ENCODE data around the gene PTGES3L. TPM values are rescaled to one million over a fixed set of nuclear protein-coding genes. Genes with fewer than 3 reads are reported as not detected.
A peak's percentile ranks its signal among the peaks of the same experiment; 100 is the strongest.
"Not testable (repeated sequence)": the region's sequence is repeated elsewhere in the genome, so short reads cannot be mapped to it uniquely, and the experiment has no call there.

The PTGES3L gene
- polyA plus RNA-seq, 1 donor = 3.4 TPM

- WGBS (ENCODE audit: insufficient coverage, low lambda C conversion rate) = no CpG with 5 or more reads among the region's 8 CpGs
- H3K36me3 ChIP-seq (ENCODE audit: control insufficient read depth, insufficient read depth, low read length) = peaks cover 56% of the 10 kb centered on the region
- peaks cover 19% of the 10 kb centered on the region for H3K4me1 ChIP-seq (ENCODE audit: control insufficient read depth, insufficient read depth, low read length)
- no peak for DNase-seq
- no peak overlapping the region for H3K4me3 ChIP-seq (ENCODE audit: low read length)
- no peaks in the 10 kb centered on the region for H3K27me3 ChIP-seq (ENCODE audit: control insufficient read depth, insufficient read depth, low read length)
- no peaks in the 10 kb centered on the region for H3K9me3 ChIP-seq (ENCODE audit: control insufficient read depth, low read depth, low read length)
- H3K27ac ChIP-seq (ENCODE audit: low read length) = no peak overlapping the region
Observed at GRCh38 chr17:43013296-43013695, 33.4 kb upstream of the PTGES3L start.

GRCh38 chr17:43011728-43012472 lies 32.0 kb upstream of the PTGES3L start:
- Histone ChIP-seq H3K4me1 (ENCODE audit: control insufficient read depth, insufficient read depth, low read length) (peaks cover 19% of the 10 kb centered on the region), H3K9me3 (ENCODE audit: control insufficient read depth, low read depth, low read length) (no peaks in the 10 kb centered on the region), H3K36me3 (ENCODE audit: control insufficient read depth, insufficient read depth, low read length) (peaks cover 47% of the 10 kb centered on the region), H3K27me3 (ENCODE audit: control insufficient read depth, insufficient read depth, low read length) (no peaks in the 10 kb centered on the region), H3K4me3 (ENCODE audit: low read length) (no peak overlapping the region), H3K27ac (ENCODE audit: low read length) (no peak overlapping the region)
- WGBS (ENCODE audit: insufficient coverage, low lambda C conversion rate) = no CpG with 5 or more reads among the region's 15 CpGs
- DNase-seq = no peak

GRCh38 chr17:43010667-43011308 lies 30.9 kb upstream of the PTGES3L start:
- peak overlapping the region; percentile 67 for H3K27ac ChIP-seq (ENCODE audit: low read length)
- no peak overlapping the region for H3K4me3 ChIP-seq (ENCODE audit: low read length)
- DNase-seq = peak; percentile 82 to 92
- no CpG with 5 or more reads among the region's 5 CpGs for WGBS (ENCODE audit: insufficient coverage, low lambda C conversion rate)
- no peaks in the 10 kb centered on the region for H3K9me3 ChIP-seq (ENCODE audit: control insufficient read depth, low read depth, low read length)
- peaks cover 38% of the 10 kb centered on the region for H3K36me3 ChIP-seq (ENCODE audit: control insufficient read depth, insufficient read depth, low read length)
- H3K4me1 ChIP-seq (ENCODE audit: control insufficient read depth, insufficient read depth, low read length) = peaks cover 22% of the 10 kb centered on the region
- H3K27me3 ChIP-seq (ENCODE audit: control insufficient read depth, insufficient read depth, low read length) = no peaks in the 10 kb centered on the region

DNA sequence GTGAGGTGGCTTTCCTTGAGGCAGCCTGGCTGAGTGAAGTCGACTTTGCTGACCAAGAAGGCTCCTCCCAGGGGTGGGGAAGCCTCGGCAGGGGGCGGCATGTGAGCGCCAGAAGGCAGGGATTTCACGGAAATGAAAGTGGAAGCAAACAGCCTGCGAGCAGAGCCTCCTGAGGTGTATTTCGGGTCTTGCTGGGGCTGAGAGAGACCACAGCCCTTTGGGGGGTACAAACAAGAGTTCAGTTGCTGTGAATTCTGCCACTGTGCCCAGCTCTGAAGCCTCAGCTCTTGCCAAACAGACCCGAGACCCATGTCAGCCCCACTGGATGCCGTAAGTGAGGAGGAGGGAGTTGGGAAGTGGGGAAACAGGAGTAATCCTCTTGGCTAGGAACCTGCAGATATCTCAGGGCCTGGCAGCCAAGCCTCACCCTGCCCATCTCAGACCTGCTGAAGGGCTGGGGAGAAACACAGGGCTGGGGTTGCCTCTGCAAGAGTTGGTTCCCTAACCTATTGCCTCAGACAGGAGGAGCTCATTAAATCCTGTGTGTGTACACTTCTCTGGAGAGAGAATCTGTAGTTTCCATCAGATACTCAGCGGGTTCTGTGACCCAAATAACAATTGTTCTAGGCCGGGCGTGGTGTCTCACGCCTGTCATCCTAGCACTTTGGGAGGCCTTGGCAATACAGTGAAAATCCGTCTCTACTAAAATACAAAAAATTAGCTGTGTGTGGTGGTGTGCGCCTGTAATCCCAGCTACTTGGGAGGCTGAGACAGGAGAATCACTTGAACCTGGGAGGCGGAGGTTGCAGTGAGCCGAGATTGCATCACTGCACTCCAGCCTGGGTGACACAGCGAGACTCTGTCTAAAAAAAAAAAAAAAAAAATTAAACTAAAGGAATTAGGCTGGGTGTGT lies 27.0 kb upstream of the PTGES3L start, which contains the start of gene IFI35:
TSS of gene IFI35 (plus strand) at position 146 of the 913 bp plus-strand sequence. CDS start at position 310, 164 bp downstream.
- Histone ChIP-seq H3K36me3 (ENCODE audit: control insufficient read depth, insufficient read depth, low read length) (peaks cover 22% of the 10 kb centered on the region), H3K27me3 (ENCODE audit: control insufficient read depth, insufficient read depth, low read length) (no peaks in the 10 kb centered on the region), H3K4me1 (ENCODE audit: control insufficient read depth, insufficient read depth, low read length) (peaks cover 21% of the 10 kb centered on the region), H3K4me3 (ENCODE audit: low read length) (peak within 1 kb of the TSS; percentile 65), H3K27ac (ENCODE audit: low read length) (peak within 1 kb of the TSS; percentile 94), H3K9me3 (ENCODE audit: control insufficient read depth, low read depth, low read length) (no peaks in the 10 kb centered on the region)
- no CpG with 5 or more reads among the region's 18 CpGs for WGBS (ENCODE audit: insufficient coverage, low lambda C conversion rate)
- peak; percentile 90 to 95 for DNase-seq

DNA sequence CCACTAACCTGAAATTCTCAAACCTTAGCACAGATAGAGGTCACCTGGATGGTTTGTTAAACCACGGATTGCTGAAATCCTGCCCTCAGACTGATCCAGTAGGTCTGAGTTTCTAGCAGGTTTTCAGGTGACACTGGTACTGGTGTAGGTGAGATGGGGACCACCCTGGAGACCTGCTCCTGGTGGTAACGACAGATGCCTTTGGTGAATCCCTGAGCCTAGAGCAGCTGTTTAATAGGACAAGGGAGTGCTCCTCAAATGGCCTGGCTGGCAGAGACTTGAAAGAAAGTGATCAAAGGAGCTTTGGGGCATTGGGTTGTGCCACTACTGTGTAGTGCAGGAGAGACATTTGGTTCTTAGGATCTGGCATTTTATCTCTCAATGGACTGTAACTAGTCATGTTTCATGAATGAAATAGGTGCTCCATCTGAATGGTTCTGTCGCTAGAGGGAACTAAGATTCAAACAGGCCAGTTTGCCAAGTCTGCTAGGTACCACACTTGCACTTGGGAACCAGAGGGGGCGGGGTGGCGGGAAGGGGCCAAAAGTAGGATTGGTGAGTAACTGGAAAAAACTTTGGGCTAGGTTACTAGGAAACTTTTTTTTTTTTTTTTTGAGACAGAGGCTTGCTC lies 23.8 kb upstream of the PTGES3L start:
- Histone ChIP-seq H3K36me3 (ENCODE audit: control insufficient read depth, insufficient read depth, low read length) (peaks cover 41% of the 10 kb centered on the region), H3K4me1 (ENCODE audit: control insufficient read depth, insufficient read depth, low read length) (peaks cover 11% of the 10 kb centered on the region), H3K4me3 (ENCODE audit: low read length) (no peak overlapping the region), H3K9me3 (ENCODE audit: control insufficient read depth, low read depth, low read length) (no peaks in the 10 kb centered on the region), H3K27ac (ENCODE audit: low read length) (no peak overlapping the region), H3K27me3 (ENCODE audit: control insufficient read depth, insufficient read depth, low read length) (no peaks in the 10 kb centered on the region)
- DNase-seq = no peak
- 100% methylated on average over 1 of the region's 5 CpGs for WGBS (ENCODE audit: insufficient coverage, low lambda C conversion rate)

- not testable (repeated sequence) for H3K4me1 ChIP-seq (ENCODE audit: control insufficient read depth, insufficient read depth, low read length); H3K27me3 ChIP-seq (ENCODE audit: control insufficient read depth, insufficient read depth, low read length); H3K27ac ChIP-seq (ENCODE audit: low read length); H3K4me3 ChIP-seq (ENCODE audit: low read length); H3K9me3 ChIP-seq (ENCODE audit: control insufficient read depth, low read depth, low read length); DNase-seq
- no CpG with 5 or more reads among the region's 13 CpGs for WGBS (ENCODE audit: insufficient coverage, low lambda C conversion rate)
- H3K36me3 ChIP-seq (ENCODE audit: control insufficient read depth, insufficient read depth, low read length) = peaks cover 41% of the 10 kb centered on the region
Observed at GRCh38 chr17:43000894-43001293, 21.0 kb upstream of the PTGES3L start.

DNA sequence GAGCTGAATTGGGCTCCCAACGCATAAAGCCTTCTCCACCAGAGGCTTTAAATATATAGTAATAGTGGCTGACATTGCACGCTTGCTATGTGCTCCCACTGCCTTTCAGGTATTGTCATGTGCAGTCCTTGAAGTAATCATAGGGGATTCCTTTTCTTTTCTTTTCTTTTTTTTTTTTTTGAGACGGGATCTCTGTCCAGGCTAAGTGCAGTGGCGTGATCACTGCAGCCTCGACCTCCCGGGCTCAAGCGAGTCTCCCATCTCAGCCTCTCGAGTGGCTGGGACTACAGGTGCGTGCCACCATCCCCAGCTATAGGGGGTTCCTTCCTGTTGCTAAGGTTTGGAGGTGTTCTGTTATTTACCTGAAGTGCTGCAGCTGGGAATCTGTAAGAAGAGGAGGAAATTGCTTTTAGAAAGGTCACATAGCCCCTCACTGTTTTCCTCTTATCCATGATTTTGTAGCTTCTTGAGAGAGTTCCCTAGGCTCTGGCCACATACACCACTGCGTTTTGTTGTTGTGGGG lies 19.2 kb upstream of the PTGES3L start:
- peaks cover 42% of the 10 kb centered on the region for H3K36me3 ChIP-seq (ENCODE audit: control insufficient read depth, insufficient read depth, low read length)
- H3K4me3 ChIP-seq (ENCODE audit: low read length) = peak overlapping the region; percentile 71
- no peak for DNase-seq
- H3K9me3 ChIP-seq (ENCODE audit: control insufficient read depth, low read depth, low read length) = no peaks in the 10 kb centered on the region
- no peaks in the 10 kb centered on the region for H3K27me3 ChIP-seq (ENCODE audit: control insufficient read depth, insufficient read depth, low read length)
- peak overlapping the region; percentile 80 for H3K27ac ChIP-seq (ENCODE audit: low read length)
- no CpG with 5 or more reads among the region's 10 CpGs for WGBS (ENCODE audit: insufficient coverage, low lambda C conversion rate)
- H3K4me1 ChIP-seq (ENCODE audit: control insufficient read depth, insufficient read depth, low read length) = peaks cover 8% of the 10 kb centered on the region

- H3K4me1 ChIP-seq (ENCODE audit: control insufficient read depth, insufficient read depth, low read length) = peaks cover 8% of the 10 kb centered on the region
- no peaks in the 10 kb centered on the region for H3K27me3 ChIP-seq (ENCODE audit: control insufficient read depth, insufficient read depth, low read length)
- peak within 1 kb of the TSS; percentile 80 for H3K27ac ChIP-seq (ENCODE audit: low read length)
- DNase-seq = peak; percentile 100
- peaks cover 38% of the 10 kb centered on the region for H3K36me3 ChIP-seq (ENCODE audit: control insufficient read depth, insufficient read depth, low read length)
- WGBS (ENCODE audit: insufficient coverage, low lambda C conversion rate) = no CpG with 5 or more reads among the region's 49 CpGs
- H3K9me3 ChIP-seq (ENCODE audit: control insufficient read depth, low read depth, low read length) = no peaks in the 10 kb centered on the region
- peak within 1 kb of the TSS; percentile 71 for H3K4me3 ChIP-seq (ENCODE audit: low read length)
Observed at GRCh38 chr17:42997984-42998938, 18.4 kb upstream of the PTGES3L start, which contains the start of gene RPL27. TSS of gene RPL27 (plus strand) at chr17:42998419. CDS start at chr17:42998751, 332 bp downstream.

DNA sequence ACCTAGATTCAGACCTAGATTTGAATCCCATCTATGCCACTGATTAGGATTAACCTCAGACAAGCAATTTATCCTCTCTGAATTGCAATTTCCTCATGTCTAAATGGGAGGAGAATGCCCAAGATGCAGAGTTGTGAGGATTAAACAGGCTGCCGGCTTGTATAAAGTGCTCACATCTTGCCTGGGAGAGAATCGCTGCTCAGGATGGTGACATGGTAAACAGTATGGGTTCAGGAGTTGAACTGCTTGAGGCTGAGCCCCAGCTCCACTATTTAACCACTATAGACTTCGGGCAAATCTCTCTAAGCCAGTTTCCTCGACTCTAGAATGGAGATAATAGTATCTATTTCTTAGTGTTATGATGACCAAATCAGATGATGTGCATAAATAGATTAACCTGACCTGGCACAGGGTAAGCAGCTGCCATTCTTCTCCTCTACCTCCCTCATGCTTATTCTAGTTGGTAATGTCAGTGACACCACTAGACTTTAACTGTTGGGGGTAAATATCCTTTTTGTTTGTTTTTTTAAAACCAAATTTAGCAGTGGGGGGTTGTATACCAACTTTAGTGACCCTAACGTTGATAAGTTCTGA lies 17.6 kb upstream of the PTGES3L start:
- WGBS (ENCODE audit: insufficient coverage, low lambda C conversion rate) = no CpG with 5 or more reads among the region's 5 CpGs
- no peak for DNase-seq
- H3K4me1 ChIP-seq (ENCODE audit: control insufficient read depth, insufficient read depth, low read length) = peaks cover 8% of the 10 kb centered on the region
- H3K36me3 ChIP-seq (ENCODE audit: control insufficient read depth, insufficient read depth, low read length) = peaks cover 38% of the 10 kb centered on the region
- H3K27me3 ChIP-seq (ENCODE audit: control insufficient read depth, insufficient read depth, low read length) = no peaks in the 10 kb centered on the region
- no peaks in the 10 kb centered on the region for H3K9me3 ChIP-seq (ENCODE audit: control insufficient read depth, low read depth, low read length)
- peak overlapping the region; percentile 62 for H3K27ac ChIP-seq (ENCODE audit: low read length)
- peak overlapping the region; percentile 17 for H3K4me3 ChIP-seq (ENCODE audit: low read length)

Measured in large intestine (tissue), 3 donors.